ENCODE data around the gene KIF5C.

Gene KIF5C

GRCh38 chr2:148842050-148842449 is 33.0 kb upstream of the KIF5C start:
- TF ChIP-seq WT1 (tag by site-specific recombination; IDR thresholded peaks at IDR 0.05) (no peak), ZNF571 (tag by site-specific recombination; IDR thresholded peaks at IDR 0.05) (no peak)
- Histone ChIP-seq H3K4me1 (ENCODE audit: control insufficient read depth, insufficient read depth, low read length) (no peaks in the 10 kb centered on the region), H3K9me3 (ENCODE audit: control insufficient read depth, insufficient read depth, low read depth, low read length) (no peaks in the 10 kb centered on the region), H3K27ac (ENCODE audit: extremely low read depth, low read depth, low read length) (no peak overlapping the region), H3K36me3 (ENCODE audit: control insufficient read depth in 2 of 2, insufficient read depth in 1 of 2, low read length in 2 of 2) (no peaks in the 10 kb centered on the region), H3K4me3 (ENCODE audit: low read depth, low read length) (no peak overlapping the region)
- CTCF ChIA-PET, result interaction anchor here (0.7 kb wide), 1 partner anchor 165 kb away, joined by 3 read pairs; no protein-coding TSS in a partner anchor
- POLR2A ChIA-PET, result no interaction called here

- H3K4me3 ChIP-seq (ENCODE audit: low read depth, low read length), result no peak overlapping the region
- no peaks in the 10 kb centered on the region for H3K4me1 ChIP-seq (ENCODE audit: control insufficient read depth, insufficient read depth, low read length)
- H3K27ac ChIP-seq (ENCODE audit: extremely low read depth, low read depth, low read length), result no peak overlapping the region
- peak; percentile 92 for TF ChIP-seq ZNF558 (tag by site-specific recombination; IDR thresholded peaks at IDR 0.05)
- TF ChIP-seq ZNF777 (tag by site-specific recombination; IDR thresholded peaks at IDR 0.05; ENCODE audit: borderline replicate concordance), result no peak
- no peak for TF ChIP-seq ZNF521 (tag by site-specific recombination; IDR thresholded peaks at IDR 0.05)
- no peak for TF ChIP-seq ZFP37 (tag by site-specific recombination; IDR thresholded peaks at IDR 0.05)
- TF ChIP-seq ZNF394 (tag by site-specific recombination; IDR thresholded peaks at IDR 0.05; ENCODE audit: borderline replicate concordance), result no peak
- H3K36me3 ChIP-seq (ENCODE audit: control insufficient read depth in 2 of 2, insufficient read depth in 1 of 2, low read length in 2 of 2), result no peaks in the 10 kb centered on the region
- ChIA-PET CTCF (interaction anchor here (0.7 kb wide), 2 partner anchors 209 to 1164 kb away, joined by 3 to 5 read pairs; no protein-coding TSS in a partner anchor), POLR2A (no interaction called here)
- H3K9me3 ChIP-seq (ENCODE audit: control insufficient read depth, insufficient read depth, low read depth, low read length), result no peaks in the 10 kb centered on the region
Observed at GRCh38 chr2:148848146-148848545, 26.9 kb upstream of the KIF5C start.

- no peak overlapping the region for H3K27ac ChIP-seq (ENCODE audit: extremely low read depth, low read depth, low read length)
- ChIA-PET CTCF (no interaction called here), POLR2A (no interaction called here)
- no peaks in the 10 kb centered on the region for H3K9me3 ChIP-seq (ENCODE audit: control insufficient read depth, insufficient read depth, low read depth, low read length)
- TF ChIP-seq ZIC2 (tag by site-specific recombination; IDR thresholded peaks at IDR 0.05) (no peak), ZNF473 (tag by site-specific recombination; IDR thresholded peaks at IDR 0.05) (no peak), ZNF362 (tag by site-specific recombination; IDR thresholded peaks at IDR 0.05) (no peak), ZNF398 (tag by site-specific recombination; IDR thresholded peaks at IDR 0.05) (peak; percentile 24; the same call in 1 of the 2 replicates), ZNF629 (tag by site-specific recombination; IDR thresholded peaks at IDR 0.05) (no peak), PATZ1 (tag by site-specific recombination; IDR thresholded peaks at IDR 0.05) (no peak), REPIN1 (tag by site-specific recombination; IDR thresholded peaks at IDR 0.05; ENCODE audit: low read depth) (no peak)
- H3K4me1 ChIP-seq (ENCODE audit: control insufficient read depth, insufficient read depth, low read length), result no peaks in the 10 kb centered on the region
- H3K4me3 ChIP-seq (ENCODE audit: low read depth, low read length), result no peak overlapping the region
- H3K36me3 ChIP-seq (ENCODE audit: control insufficient read depth in 2 of 2, insufficient read depth in 1 of 2, low read length in 2 of 2), result no peaks in the 10 kb centered on the region
Observed at GRCh38 chr2:148853458-148853857, 21.6 kb upstream of the KIF5C start.

GRCh38 chr2:148860037-148860436 is 15.0 kb upstream of the KIF5C start:
- CTCF ChIA-PET, result no interaction called here
- Histone ChIP-seq H3K4me3 (ENCODE audit: low read depth, low read length) (no peak overlapping the region), H3K27ac (ENCODE audit: extremely low read depth, low read depth, low read length) (no peak overlapping the region), H3K36me3 (ENCODE audit: control insufficient read depth in 2 of 2, insufficient read depth in 1 of 2, low read length in 2 of 2) (no peaks in the 10 kb centered on the region), H3K9me3 (ENCODE audit: control insufficient read depth, insufficient read depth, low read depth, low read length) (no peaks in the 10 kb centered on the region), H3K4me1 (ENCODE audit: control insufficient read depth, insufficient read depth, low read length) (no peaks in the 10 kb centered on the region)
- POLR2A ChIA-PET, result no interaction called here
- TF ChIP-seq ZBTB21 (tag by site-specific recombination; IDR thresholded peaks at IDR 0.05), result no peak
- TF ChIP-seq ZNF624 (tag by site-specific recombination; IDR thresholded peaks at IDR 0.05), result no peak
- no peak for TF ChIP-seq ZNF610 (tag by site-specific recombination; IDR thresholded peaks at IDR 0.05; ENCODE audit: borderline replicate concordance)
- no peak for TF ChIP-seq HIC1 (tag by site-specific recombination; IDR thresholded peaks at IDR 0.05)
- TF ChIP-seq ZNF629 (tag by site-specific recombination; IDR thresholded peaks at IDR 0.05), result no peak
- TF ChIP-seq GLIS1 (tag by site-specific recombination; IDR thresholded peaks at IDR 0.05), result no peak
- TF ChIP-seq ZNF175 (tag by site-specific recombination; IDR thresholded peaks at IDR 0.05), result no peak
- no peak for TF ChIP-seq RBAK (tag by site-specific recombination; IDR thresholded peaks at IDR 0.05)
